Prostate gland (tissue), 2 donors: Measurements from ENCODE around the gene SMIM35. TPM values are rescaled to one million over a fixed set of nuclear protein-coding genes. Genes with fewer than 3 reads are reported as not detected.

Source experiments
- DNase-seq: peaks from one replicate; pipeline ENCODE4 v3.0.0-alpha.2; 2019; ENCODE audit warnings: low spot score
- H3K27ac ChIP-seq, 2 donors: fragments of 200-600 bp; sonication (generic); 2 replicates each; pipeline ENCODE4 v1.5.1; 2017 to 2019
- H3K27me3 ChIP-seq: fragments of 200-600 bp; sonication (generic); replicated peaks from 2 replicates; pipeline ENCODE4 v1.5.1; 2019; ENCODE audit not compliant: insufficient read depth
- H3K36me3 ChIP-seq, 2 donors: fragments of 200-600 bp; sonication (generic); 1 replicate in 1 of 2; 2 replicates in 1 of 2; pipeline versions ENCODE4 v1.5.1 to v1.8.1; 2017 to 2019
- H3K4me1 ChIP-seq: fragments of 200-600 bp; sonication (generic); replicated peaks from 2 replicates; pipeline ENCODE4 v1.5.1; 2019
- H3K4me3 ChIP-seq, 2 donors: fragments of 200-600 bp; sonication (generic); 2 replicates each; pipeline ENCODE4 v1.5.1; 2017 to 2019
- H3K9me3 ChIP-seq: fragments of 200-600 bp; sonication (generic); 2 replicates; pipeline ENCODE4 v1.5.1; 2017
- POLR2A ChIP-seq: fragments of 450-650 bp; IDR thresholded peaks from one replicate; pipeline ENCODE4 v1.6.1; 2016; ENCODE audit warnings: antibody characterized with exemption, mild to moderate bottlenecking
- POLR2AphosphoS5 ChIP-seq: sonication (generic); formaldehyde crosslinking; IDR thresholded peaks from one replicate; pipeline ENCODE4 v1.6.1; 2017; ENCODE audit warnings: antibody characterized with exemption
- WGBS: methylation state at CpG from one replicate; pipeline ENCODE4 v1.1.5; 2018; 5-methylcytosine and 5-hydroxymethylcytosine counted together
- intact Hi-C: fragments of 100-400 bp; cut with DNase I; formaldehyde crosslinking; loops from one replicate; pipeline ENCODE4 v1.14.2; 2022
- total RNA-seq, 2 donors: library from RNA; depleted of rRNA; stranded (reverse); fragments of >200 nt; gene quantifications; one replicate each; pipeline ENCODE4 v1.1.0, GENCODE V29; 2016
- TF ChIP-seq, protein P1 (sequence below), 4 experiments: fragments of 200-600 bp in 2 of 4; fragments of 450-650 bp in 2 of 4; sonication (generic) in 2 of 4; IDR thresholded peaks; 1 replicate in 3 of 4; 2 replicates in 1 of 4; pipeline ENCODE4 v1.5.1; 2016 to 2019; ENCODE audit warnings: antibody characterized with exemption in 4 of 4, mild to moderate bottlenecking in 2 of 4, moderate library complexity in 2 of 4

Gene SMIM35
- under 1 TPM in 1 of 2 donors, not detected in 1; 0.09 TPM for total RNA-seq

DNA sequence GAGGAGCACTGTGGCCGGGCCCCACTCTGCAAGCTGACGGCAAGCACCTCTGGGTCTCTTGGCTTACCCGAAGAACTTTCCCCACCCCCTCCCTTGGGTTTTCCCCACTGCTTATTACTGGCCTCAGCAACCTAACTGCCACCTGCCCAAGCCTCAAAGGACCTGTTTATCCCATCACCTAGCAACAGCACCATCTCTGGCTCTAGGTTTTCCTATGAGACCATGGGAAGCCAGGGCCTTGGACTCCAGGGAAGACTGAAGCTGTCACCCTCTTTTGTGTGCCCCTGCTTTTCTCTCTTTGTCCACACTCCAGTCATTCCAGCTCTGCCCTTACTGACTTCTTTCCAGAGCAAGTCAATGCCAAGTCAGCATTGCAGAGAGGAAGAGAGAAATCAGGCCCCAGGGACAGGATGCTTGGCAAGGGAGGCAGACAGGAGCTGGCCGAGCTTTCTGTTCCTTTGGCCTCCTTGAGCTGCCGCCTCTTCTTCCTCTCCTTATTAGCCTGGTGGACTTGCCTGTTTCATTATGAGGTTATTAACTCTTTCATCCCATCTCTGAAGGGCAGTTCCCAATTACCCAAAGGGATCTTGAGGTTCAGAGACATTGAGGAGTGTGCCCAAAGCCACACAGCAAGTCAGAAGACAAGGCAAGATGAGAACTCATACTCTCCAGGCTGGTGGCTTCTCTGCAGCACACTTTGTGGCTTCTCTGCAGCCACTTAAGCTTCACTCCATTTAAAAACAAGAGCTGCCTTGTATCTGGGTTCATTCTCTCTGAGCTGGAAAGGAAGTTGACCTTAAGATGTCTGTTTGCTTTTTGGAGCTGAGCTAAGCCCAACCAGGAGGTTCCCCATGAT, at the start of gene SMIM35:
SMIM35 (minus strand) TSS at position 51 of the 856 bp plus-strand sequence. CDS start 206 bp downstream, outside the sequence.
- WGBS, result 49% methylated on average over 5 of the region's 5 CpGs
- DNase-seq, result no peak
- TF ChIP-seq, protein P1, sequence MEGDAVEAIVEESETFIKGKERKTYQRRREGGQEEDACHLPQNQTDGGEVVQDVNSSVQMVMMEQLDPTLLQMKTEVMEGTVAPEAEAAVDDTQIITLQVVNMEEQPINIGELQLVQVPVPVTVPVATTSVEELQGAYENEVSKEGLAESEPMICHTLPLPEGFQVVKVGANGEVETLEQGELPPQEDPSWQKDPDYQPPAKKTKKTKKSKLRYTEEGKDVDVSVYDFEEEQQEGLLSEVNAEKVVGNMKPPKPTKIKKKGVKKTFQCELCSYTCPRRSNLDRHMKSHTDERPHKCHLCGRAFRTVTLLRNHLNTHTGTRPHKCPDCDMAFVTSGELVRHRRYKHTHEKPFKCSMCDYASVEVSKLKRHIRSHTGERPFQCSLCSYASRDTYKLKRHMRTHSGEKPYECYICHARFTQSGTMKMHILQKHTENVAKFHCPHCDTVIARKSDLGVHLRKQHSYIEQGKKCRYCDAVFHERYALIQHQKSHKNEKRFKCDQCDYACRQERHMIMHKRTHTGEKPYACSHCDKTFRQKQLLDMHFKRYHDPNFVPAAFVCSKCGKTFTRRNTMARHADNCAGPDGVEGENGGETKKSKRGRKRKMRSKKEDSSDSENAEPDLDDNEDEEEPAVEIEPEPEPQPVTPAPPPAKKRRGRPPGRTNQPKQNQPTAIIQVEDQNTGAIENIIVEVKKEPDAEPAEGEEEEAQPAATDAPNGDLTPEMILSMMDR (IDR thresholded peaks at IDR 0.05), result no peak
- TF ChIP-seq POLR2AphosphoS5, result no peak

DNA sequence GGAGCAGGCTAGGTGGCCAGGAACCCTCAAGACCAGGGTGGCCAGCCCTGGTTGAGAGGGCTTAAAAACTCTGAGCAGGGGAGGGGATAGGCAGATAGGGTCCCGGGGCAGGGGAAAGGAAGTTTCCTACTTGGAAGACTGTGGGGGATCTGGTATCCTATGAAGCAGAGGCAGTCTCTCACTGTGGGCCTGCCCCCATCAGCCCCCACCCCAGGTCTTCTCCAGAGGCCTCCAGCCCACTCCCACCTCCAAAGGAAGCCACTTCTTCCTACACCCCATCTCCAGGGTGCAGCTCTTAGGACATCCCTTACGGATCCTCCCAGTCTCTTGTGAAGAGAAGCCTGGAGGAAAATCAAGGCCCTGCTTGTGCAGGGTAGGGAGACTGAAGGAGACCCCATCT, 49.6 kb upstream of the SMIM35 start:
- intact Hi-C loops, result no loop called here
- TF ChIP-seq, protein P1 (IDR thresholded peaks at IDR 0.05), result no peak
- TF ChIP-seq POLR2A (no peak), POLR2AphosphoS5 (no peak)
- no peaks in the 10 kb centered on the region for H3K36me3 ChIP-seq
- no peaks in the 10 kb centered on the region for H3K9me3 ChIP-seq
- H3K4me3 ChIP-seq, result no peak overlapping the region
- 84% methylated on average over 2 of the region's 2 CpGs for WGBS
- H3K27ac ChIP-seq, result no peak overlapping the region
- H3K4me1 ChIP-seq, result no peaks in the 10 kb centered on the region
- DNase-seq, result no peak
- H3K27me3 ChIP-seq, result no peaks in the 10 kb centered on the region

More for the DNA sequence above, at the start of gene SMIM35:
- H3K4me3 ChIP-seq, result no peak within 1 kb of the TSS
- H3K9me3 ChIP-seq, result no peaks in the 10 kb centered on the region
- intact Hi-C loops, result no loop called here
- H3K27me3 ChIP-seq, result no peaks in the 10 kb centered on the region
- H3K27ac ChIP-seq, result no peak within 1 kb of the TSS
- no peaks in the 10 kb centered on the region for H3K4me1 ChIP-seq
- H3K36me3 ChIP-seq, result no peaks in the 10 kb centered on the region

DNA sequence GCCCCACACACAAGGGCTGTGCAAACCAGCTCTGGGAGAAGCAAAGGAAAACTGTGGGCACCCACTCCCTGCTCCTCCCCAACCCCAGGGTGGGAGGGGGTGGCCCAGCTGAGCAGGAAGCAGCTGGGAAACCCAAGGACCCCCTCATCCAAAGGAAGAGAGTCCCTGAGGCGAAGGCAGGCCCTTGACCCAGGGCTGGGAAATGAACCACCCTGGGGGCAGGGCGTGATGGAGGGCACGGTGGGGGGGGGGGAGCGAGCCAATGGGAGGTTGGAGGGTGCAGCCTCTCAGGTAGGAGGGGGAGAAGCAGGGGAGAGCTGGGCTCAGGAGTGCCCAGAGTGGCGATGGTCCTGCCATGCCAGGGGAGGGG, 49.0 kb upstream of the SMIM35 start:
- intact Hi-C loops, result no loop called here
- no peaks in the 10 kb centered on the region for H3K27me3 ChIP-seq
- no peaks in the 10 kb centered on the region for H3K9me3 ChIP-seq
- no peak for DNase-seq
- no peak for TF ChIP-seq POLR2A
- TF ChIP-seq POLR2AphosphoS5, result no peak
- TF ChIP-seq, protein P1 (IDR thresholded peaks at IDR 0.05), result no peak
- H3K36me3 ChIP-seq, result no peaks in the 10 kb centered on the region
- H3K27ac ChIP-seq, result no peak overlapping the region
- H3K4me1 ChIP-seq, result no peaks in the 10 kb centered on the region
- WGBS, result 89% methylated on average over 5 of the region's 5 CpGs
- no peak overlapping the region for H3K4me3 ChIP-seq

DNA sequence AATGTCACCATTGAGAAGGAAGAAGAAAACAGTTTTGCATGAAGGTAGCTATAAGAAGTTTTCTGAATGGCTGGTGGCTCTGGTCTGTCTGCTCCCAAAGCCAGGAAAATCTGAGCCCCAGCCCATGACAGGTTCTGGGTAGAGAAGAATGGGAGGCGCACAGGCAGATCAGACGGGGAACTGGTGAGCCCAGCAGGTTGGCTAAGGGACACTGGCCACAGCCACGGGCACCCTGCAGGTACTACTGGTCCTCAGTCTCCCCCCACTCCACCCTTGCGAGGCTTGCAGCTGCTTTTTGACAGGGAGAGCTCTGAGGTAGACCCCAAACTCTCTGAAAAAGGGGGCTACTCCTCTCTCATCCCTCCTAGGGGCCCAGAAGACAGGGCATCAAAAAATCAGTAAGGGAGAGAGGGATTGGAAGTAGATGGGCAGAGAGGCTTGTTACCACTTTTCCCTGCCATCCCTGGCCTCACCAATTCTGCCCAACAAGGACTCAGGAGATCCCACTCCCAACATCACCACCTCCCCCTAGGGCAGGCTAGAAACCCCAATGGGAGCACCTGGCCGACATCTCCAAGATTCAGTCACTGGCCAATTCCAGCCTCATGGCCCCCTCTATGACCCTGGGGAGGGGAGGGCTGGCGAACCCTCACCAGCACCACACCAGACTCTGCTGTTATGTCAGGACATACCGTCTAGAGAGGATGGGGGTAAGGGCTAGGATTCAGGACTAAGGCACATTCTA, 48.5 kb upstream of the SMIM35 start:
- WGBS, result 78% methylated on average over 6 of the region's 7 CpGs
- Histone ChIP-seq H3K27me3 (no peaks in the 10 kb centered on the region), H3K4me3 (no peak overlapping the region), H3K36me3 (no peaks in the 10 kb centered on the region), H3K9me3 (no peaks in the 10 kb centered on the region), H3K4me1 (no peaks in the 10 kb centered on the region), H3K27ac (no peak overlapping the region)
- intact Hi-C loops, result no loop called here
- TF ChIP-seq POLR2A, result no peak
- TF ChIP-seq, protein P1 (IDR thresholded peaks at IDR 0.05), result no peak
- TF ChIP-seq POLR2AphosphoS5, result no peak
- no peak for DNase-seq
